ENCODE results near the gene ALCAM. TPM values are rescaled to one million over a fixed set of nuclear protein-coding genes. Genes with fewer than 3 reads are reported as not detected.

Gene ALCAM
- total RNA-seq, 2 donors from 2014 or later, result 32.2 to 91.2 TPM

DNA sequence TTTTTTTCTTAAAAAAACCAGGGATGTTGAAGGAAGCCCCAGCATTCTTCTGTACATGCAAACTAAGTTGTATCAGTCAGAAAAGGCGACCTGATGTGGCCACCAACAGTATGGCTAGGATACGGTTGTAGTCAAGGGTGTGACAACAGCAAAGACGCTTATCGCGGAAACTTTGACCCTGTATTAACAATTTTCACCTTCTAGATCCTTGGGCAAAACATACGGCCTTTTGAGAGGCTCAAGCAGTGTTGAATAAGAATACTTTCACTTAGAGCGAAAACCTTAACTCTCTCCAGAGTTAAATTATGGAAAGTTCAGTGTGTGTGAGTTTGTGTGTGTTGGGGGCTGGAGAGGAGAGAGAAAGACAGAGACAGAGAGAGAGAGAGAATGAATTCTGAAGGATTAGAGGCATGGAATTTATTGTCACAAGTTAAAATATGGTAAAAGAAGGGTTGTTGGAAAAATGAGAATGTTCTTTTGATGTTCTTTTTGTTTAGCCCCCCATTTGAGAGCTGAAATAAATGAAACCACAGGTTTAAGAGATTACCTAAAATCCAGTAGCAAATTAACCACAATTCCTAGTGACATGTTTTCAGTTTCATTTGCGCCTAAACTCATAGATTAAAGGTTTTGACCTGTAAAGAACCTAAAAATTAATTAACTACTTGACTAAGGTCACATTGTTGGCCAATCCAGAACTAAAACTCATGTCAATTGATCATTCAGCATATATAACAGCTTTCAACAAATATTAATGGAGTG is 9.2 kb downstream of the ALCAM start:
- H3K4me3 ChIP-seq, result no peak overlapping the region
- WGBS, result 93% methylated on average over 8 of the region's 8 CpGs
- intact Hi-C loops (cut with DNase I), result no loop called here
- no peaks in the 10 kb centered on the region for H3K9me3 ChIP-seq
- H3K27ac ChIP-seq, result no peak overlapping the region
- H3K27me3 ChIP-seq (replicated peaks; ENCODE audit: insufficient read depth), result no peaks in the 10 kb centered on the region
- TF ChIP-seq POLR2AphosphoS5 (IDR thresholded peaks at IDR 0.05) (no peak), POLR2A (IDR thresholded peaks at IDR 0.05) (no peak)
- TF ChIP-seq, protein P1, sequence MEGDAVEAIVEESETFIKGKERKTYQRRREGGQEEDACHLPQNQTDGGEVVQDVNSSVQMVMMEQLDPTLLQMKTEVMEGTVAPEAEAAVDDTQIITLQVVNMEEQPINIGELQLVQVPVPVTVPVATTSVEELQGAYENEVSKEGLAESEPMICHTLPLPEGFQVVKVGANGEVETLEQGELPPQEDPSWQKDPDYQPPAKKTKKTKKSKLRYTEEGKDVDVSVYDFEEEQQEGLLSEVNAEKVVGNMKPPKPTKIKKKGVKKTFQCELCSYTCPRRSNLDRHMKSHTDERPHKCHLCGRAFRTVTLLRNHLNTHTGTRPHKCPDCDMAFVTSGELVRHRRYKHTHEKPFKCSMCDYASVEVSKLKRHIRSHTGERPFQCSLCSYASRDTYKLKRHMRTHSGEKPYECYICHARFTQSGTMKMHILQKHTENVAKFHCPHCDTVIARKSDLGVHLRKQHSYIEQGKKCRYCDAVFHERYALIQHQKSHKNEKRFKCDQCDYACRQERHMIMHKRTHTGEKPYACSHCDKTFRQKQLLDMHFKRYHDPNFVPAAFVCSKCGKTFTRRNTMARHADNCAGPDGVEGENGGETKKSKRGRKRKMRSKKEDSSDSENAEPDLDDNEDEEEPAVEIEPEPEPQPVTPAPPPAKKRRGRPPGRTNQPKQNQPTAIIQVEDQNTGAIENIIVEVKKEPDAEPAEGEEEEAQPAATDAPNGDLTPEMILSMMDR (IDR thresholded peaks at IDR 0.05), result no peak
- no peaks in the 10 kb centered on the region for H3K36me3 ChIP-seq
- no peak for DNase-seq (ENCODE audit: low spot score)
- no peaks in the 10 kb centered on the region for H3K4me1 ChIP-seq (replicated peaks)

DNA sequence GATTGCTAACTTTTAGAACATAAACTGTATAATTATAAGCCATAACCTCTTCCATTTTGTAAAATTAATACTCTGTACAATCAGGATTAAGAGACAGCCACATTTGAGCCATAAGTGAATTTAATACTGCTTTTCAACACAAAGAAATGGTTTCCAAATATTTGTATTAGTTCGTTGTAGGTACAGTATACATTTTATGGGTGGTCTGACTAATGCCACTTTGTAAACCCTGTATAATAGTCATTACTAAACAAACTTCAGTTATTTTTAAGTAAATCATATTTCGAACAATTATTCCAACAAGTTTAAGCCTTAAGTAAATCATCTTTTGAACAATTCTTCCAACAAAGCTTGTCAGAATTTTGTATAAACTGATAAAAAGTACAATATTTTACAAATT is 11.0 kb downstream of the ALCAM start:
- TF ChIP-seq POLR2AphosphoS5 (IDR thresholded peaks at IDR 0.05), result no peak
- TF ChIP-seq, protein P1 (IDR thresholded peaks at IDR 0.05), result no peak
- no peak for TF ChIP-seq POLR2A (IDR thresholded peaks at IDR 0.05)
- no peak for DNase-seq (ENCODE audit: low spot score)
- Histone ChIP-seq H3K9me3 (no peaks in the 10 kb centered on the region), H3K36me3 (no peaks in the 10 kb centered on the region), H3K27me3 (replicated peaks; ENCODE audit: insufficient read depth) (no peaks in the 10 kb centered on the region), H3K27ac (no peak overlapping the region), H3K4me3 (no peak overlapping the region), H3K4me1 (replicated peaks) (no peaks in the 10 kb centered on the region)
- intact Hi-C loops (cut with DNase I), result no loop called here
- 72% methylated on average over 2 of the region's 2 CpGs for WGBS

- H3K4me1 ChIP-seq (replicated peaks), result no peaks in the 10 kb centered on the region
- H3K9me3 ChIP-seq, result no peaks in the 10 kb centered on the region
- no peak overlapping the region for H3K27ac ChIP-seq
- no peak overlapping the region for H3K4me3 ChIP-seq
- no peaks in the 10 kb centered on the region for H3K27me3 ChIP-seq (replicated peaks; ENCODE audit: insufficient read depth)
- DNase-seq (ENCODE audit: low spot score), result no peak
- TF ChIP-seq, protein P1 (IDR thresholded peaks at IDR 0.05), result no peak
- TF ChIP-seq POLR2A (IDR thresholded peaks at IDR 0.05), result no peak
- no peak for TF ChIP-seq POLR2AphosphoS5 (IDR thresholded peaks at IDR 0.05)
- intact Hi-C loops (cut with DNase I), result no loop called here
- no peaks in the 10 kb centered on the region for H3K36me3 ChIP-seq
- 93% methylated on average over 2 of the region's 2 CpGs for WGBS
Measured at GRCh38 chr3:105385179-105385578, 18.5 kb downstream of the ALCAM start.

GRCh38 chr3:105385819-105386508 is 19.3 kb downstream of the ALCAM start:
- no peak for DNase-seq (ENCODE audit: low spot score)
- TF ChIP-seq POLR2A (IDR thresholded peaks at IDR 0.05) (no peak), POLR2AphosphoS5 (IDR thresholded peaks at IDR 0.05) (no peak)
- TF ChIP-seq, protein P1 (IDR thresholded peaks at IDR 0.05), result no peak
- no peaks in the 10 kb centered on the region for H3K27me3 ChIP-seq (replicated peaks; ENCODE audit: insufficient read depth)
- H3K4me3 ChIP-seq, result no peak overlapping the region
- H3K27ac ChIP-seq, result no peak overlapping the region
- no peaks in the 10 kb centered on the region for H3K9me3 ChIP-seq
- no peaks in the 10 kb centered on the region for H3K36me3 ChIP-seq
- intact Hi-C loops (cut with DNase I), result no loop called here
- H3K4me1 ChIP-seq (replicated peaks), result no peaks in the 10 kb centered on the region
